H4 (cell line): ENCODE results near the gene SRGAP1. TPM values are rescaled to one million over a fixed set of nuclear protein-coding genes. Genes with fewer than 3 reads are reported as not detected.
"Not testable (repeated sequence)": the region's sequence is repeated elsewhere in the genome, so short reads cannot be mapped to it uniquely, and the experiment has no call there.

Experiments used
- DNase-seq: peaks from one replicate; pipeline ENCODE4 v3.0.0-alpha.2; 2015; ENCODE audit warnings: low spot score
- total RNA-seq: library from RNA; depleted of rRNA; stranded (reverse); fragments of >200 nt; shearing (Covaris generic); gene quantifications from 2 replicates; pipeline ENCODE4 v1.2.3, GENCODE V29; 2014

SRGAP1 gene
- total RNA-seq, 1 experiment from 2014 or later = 1.6 TPM

GRCh38 chr12:64170024-64170423 is 325.5 kb downstream of the SRGAP1 start:
- no peak for DNase-seq

GRCh38 chr12:64170730-64171129 is 326.2 kb downstream of the SRGAP1 start:
- no peak for DNase-seq

DNA sequence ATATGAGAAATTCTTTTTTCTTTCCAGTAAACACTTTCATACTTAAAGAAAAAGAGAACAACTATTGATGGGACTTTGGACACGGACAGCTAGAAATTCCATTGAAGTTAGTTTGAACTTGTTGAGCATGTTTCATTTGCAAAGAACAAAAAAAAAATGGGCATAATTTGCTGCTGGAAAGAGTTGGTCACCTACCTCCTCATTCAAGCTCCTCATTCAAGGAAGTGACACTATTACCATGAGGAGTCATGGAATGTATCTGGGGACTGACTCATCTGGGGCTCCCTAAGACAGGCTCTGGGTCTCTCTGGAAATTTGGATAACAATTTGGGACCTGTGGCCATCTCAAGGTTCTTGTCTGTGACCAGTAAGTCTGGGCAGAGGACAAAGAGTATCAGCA is 327.2 kb downstream of the SRGAP1 start:
- no peak for DNase-seq

GRCh38 chr12:64172143-64172970 is 327.9 kb downstream of the SRGAP1 start:
- no peak for DNase-seq

DNA sequence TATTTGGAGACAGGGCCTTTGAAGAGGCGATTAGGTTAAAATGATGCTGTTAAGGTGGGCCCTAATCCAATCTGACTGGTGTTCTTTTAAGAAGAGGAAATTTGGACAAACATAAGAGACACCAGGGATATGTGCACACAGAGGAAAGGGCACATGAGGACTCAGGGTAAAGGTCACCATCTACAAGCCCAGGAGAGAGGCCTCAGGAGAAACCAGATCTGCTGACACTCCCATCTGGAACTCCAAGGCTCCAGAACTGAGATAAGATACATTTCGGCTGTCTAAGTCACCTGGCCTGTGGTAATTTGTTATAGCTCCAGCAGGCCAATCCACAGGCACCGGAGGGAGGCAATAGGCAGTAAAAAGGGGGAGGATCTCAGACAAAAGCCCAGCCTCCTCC is 329.0 kb downstream of the SRGAP1 start:
- no peak for DNase-seq

DNA sequence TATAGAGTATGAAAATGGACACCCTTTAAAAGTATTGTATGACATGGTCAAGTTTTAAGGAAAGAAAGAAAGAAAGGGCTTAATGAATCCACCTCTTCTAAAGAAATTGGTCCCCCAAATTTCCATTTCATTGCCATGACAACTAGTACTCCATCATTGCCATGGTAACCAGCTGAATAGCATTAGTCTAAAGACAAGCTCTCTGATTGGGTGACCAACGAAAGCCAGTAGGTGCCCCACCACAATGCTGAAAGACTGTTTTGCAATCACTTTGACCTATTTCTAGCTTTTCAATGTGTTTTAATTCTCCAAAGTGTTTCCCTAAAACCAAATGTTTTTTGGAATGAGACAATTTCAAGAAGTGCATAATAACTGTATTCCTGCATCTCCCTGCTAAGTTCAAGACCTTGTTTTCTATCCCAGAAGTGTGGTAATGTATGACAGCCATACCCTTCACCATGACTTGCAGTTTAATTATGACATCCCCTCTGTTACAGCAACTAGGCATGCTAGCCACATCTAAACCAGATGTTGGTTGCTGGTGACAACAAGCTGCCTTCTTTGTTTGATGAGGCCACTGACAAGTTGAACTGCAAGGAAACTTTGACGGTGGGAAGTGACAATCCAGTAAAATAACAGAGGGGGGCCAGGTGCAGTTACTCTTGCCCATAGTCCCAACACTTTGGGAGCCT is 330.9 kb downstream of the SRGAP1 start:
- no peak for DNase-seq

DNA sequence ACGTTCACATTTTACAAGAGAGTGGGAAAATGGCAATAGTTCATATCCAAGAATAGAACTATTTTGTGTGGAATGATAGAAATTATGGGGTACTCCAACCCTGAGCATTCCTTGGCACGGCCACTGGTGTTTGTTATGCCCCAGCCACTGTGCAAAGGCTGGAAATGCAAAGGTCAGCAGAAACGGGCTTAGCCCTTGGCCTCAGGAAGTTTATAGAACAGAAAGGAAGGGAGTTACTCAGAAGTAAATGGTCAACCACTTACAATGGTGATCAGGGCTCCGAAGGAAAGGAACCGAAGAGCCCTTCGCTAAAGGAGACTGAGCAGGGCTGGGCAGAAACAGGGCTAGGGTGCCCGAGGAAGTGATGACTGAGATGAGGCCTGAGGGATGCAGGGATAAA is 332.5 kb downstream of the SRGAP1 start:
- no peak for DNase-seq

GRCh38 chr12:64178122-64178521 is 333.6 kb downstream of the SRGAP1 start:
- DNase-seq = no peak

DNA sequence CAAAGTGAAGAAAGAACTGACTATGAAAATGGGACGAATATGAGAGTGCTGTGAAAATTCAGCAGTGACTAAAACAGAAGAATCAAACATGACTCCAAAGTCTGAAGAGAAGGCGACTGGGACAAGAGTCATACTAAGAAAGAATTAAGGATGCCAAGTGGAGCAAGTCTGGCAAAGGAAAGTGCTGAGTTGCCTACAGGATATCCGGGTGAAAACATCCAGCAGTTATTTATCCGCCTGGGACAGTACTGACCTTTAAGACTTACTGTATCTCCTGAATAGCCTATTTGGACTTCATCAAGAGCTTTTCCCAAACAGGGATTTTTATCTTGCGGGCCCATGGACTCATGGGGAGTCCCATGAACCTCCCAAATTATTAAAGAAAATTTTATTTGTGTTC is 336.5 kb downstream of the SRGAP1 start:
- DNase-seq = peak; percentile 62

GRCh38 chr12:64181430-64182291 is 337.2 kb downstream of the SRGAP1 start:
- peak; percentile 89 for DNase-seq

GRCh38 chr12:64184216-64184615 is 339.7 kb downstream of the SRGAP1 start:
- no peak for DNase-seq

GRCh38 chr12:64186789-64187188 is 342.3 kb downstream of the SRGAP1 start:
- no peak for DNase-seq

- DNase-seq = peak; percentile 59
Observed at GRCh38 chr12:64187370-64187769, 342.9 kb downstream of the SRGAP1 start.

- no peak for DNase-seq
Observed at GRCh38 chr12:64187794-64188193, 343.3 kb downstream of the SRGAP1 start.

DNA sequence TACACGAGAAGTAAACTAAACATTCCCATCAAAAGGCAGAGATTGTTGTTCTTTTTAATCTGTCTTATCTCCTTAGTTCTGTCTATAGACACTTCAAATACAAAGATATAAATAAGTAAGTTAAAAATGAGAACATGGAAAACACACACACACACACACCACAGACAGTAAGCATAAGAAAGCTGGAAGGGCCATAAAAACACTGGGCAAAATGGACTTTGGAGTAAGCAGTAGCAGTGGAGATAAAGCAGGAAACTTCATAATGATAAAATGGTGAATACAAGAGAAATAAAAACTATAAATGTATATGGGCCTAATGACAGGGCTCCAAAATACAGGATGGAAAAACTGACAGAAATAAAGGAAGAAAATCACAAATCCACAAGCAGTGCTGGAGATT is 345.0 kb downstream of the SRGAP1 start:
- no peak for DNase-seq

DNA sequence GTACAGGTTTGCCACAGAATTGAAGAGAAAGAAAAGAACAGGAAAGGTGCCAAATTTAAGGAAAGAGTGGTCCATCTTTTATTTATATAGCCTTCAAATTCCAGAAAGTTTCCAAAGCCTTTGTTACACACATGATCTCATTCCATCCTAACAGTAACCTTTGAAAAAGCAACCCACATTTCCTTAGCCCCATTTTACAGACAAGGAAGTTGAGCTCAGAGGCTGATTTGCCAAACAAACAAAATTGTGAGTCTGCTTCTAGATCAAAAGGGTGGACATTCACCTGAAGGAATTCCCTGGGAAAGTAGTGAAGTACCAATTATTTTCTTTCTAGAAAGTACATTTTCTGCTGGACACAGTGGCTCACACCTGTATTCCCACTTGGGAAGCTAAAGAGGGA is 345.6 kb downstream of the SRGAP1 start:
- DNase-seq = no peak

- no peak for DNase-seq
Observed at GRCh38 chr12:64192644-64193444, 348.3 kb downstream of the SRGAP1 start.

DNA sequence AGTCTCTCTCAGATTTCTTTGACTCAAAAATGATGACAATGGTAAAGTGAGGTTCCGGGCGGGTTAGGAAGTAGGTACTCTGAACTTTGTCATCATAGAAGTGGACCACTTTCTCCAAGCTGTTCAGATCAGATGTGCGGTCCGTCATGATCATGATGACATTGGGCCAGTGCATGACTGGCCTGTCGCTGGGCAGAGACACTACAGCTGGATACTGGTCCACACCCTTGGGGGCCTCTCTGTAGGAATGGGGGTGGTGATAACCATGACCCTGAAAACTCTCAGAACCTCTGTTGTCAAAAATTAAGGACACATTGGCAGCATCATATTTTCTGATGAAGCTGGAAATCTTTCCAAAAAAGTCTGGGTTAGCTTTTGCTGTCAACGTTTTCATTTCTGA is 349.4 kb downstream of the SRGAP1 start:
- no peak for DNase-seq

DNA sequence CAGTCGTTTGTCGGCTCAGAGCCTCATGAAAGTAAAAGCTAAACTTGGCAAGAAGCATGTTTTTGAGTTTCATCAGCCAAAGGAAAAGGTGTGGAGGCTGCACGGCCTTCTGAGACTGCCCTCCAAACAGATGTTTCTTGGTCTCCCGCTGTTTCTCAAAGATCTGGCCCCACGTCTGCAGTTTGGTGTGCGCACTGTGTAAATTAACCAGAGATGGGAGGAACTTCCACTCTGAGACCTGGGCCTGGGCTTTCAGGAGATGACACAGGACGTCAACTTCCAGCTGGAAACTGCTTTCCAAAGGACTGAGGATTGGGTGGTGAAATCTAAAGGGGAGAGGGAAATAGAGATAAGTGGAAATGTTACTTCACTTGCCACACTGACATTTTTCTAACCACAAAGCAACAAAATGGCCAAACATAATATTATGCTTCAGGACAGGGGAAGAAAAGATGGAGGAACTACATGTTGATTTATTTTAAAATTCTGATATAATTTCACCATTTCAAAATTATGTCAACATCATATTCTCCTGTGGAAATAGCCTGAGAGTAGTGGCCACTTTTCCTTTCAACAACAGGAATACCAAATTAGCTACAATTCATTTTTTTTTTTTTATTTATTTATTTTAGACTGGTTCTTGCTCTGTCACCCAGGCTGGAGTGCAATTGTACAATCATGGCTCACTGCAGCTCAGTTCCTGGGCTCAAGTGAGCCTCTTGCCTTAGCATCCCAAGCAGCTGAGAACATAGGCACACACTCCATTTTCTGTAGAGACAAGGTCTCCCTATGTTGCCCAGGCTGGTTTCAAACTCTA is 350.0 kb downstream of the SRGAP1 start:
- no peak for DNase-seq

- DNase-seq = not testable (repeated sequence)
Observed at GRCh38 chr12:64195841-64196240, 351.3 kb downstream of the SRGAP1 start.

DNA sequence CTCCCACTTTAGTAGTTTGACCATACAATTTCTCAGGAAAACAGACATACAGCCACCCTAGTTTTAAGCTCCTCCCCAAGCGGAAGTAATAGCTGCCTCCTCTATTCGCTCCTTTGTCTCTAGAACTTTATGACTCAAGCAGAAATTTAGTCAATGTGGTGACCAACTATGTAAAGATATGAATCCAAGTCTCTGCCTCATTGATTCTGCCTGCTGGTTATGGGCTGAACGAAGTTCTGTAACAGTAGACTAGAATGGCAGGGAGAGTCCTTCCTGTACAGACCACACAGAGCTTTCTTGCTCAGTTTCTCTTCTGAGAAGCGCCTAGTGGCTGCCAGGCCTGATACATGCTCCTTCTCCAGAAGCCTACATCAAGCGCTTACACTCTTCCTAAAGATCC is 358.5 kb downstream of the SRGAP1 start:
- no peak for DNase-seq
